Measurements from ENCODE around the gene CHD2.

CHD2 gene

GRCh38 chr15:92932946-92933649 lies 33.0 kb downstream of the CHD2 start:
- DNase-seq = no peak

- no peak for DNase-seq
These were observed 33.7 kb downstream of the CHD2 start for GRCh38 chr15:92933831-92934230.

GRCh38 chr15:92934716-92935115 lies 34.6 kb downstream of the CHD2 start:
- DNase-seq = no peak

GRCh38 chr15:92936138-92936537 lies 36.0 kb downstream of the CHD2 start:
- DNase-seq = no peak

GRCh38 chr15:92936693-92937092 lies 36.6 kb downstream of the CHD2 start:
- DNase-seq = no peak

GRCh38 chr15:92937901-92938300 lies 37.8 kb downstream of the CHD2 start:
- DNase-seq = peak; percentile 17

GRCh38 chr15:92938387-92938786 lies 38.3 kb downstream of the CHD2 start:
- DNase-seq = no peak

GRCh38 chr15:92941668-92942067 lies 41.5 kb downstream of the CHD2 start:
- DNase-seq = no peak

- DNase-seq = no peak
These were observed 42.6 kb downstream of the CHD2 start for GRCh38 chr15:92942706-92943105.

- DNase-seq = no peak
These were observed 43.5 kb downstream of the CHD2 start for GRCh38 chr15:92943581-92943980.

GRCh38 chr15:92944946-92945521 lies 44.9 kb downstream of the CHD2 start:
- no peak for DNase-seq

GRCh38 chr15:92947071-92947730 lies 47.1 kb downstream of the CHD2 start:
- DNase-seq = no peak

- peak; percentile 4 for DNase-seq
These were observed 49.6 kb downstream of the CHD2 start for GRCh38 chr15:92949604-92950249.

GRCh38 chr15:92951800-92952457 lies 51.8 kb downstream of the CHD2 start:
- DNase-seq = no peak

GRCh38 chr15:92952458-92952850 lies 52.3 kb downstream of the CHD2 start:
- no peak for DNase-seq

- no peak for DNase-seq
These were observed 53.4 kb downstream of the CHD2 start for GRCh38 chr15:92953566-92953965.

- no peak for DNase-seq
These were observed 53.9 kb downstream of the CHD2 start for GRCh38 chr15:92954002-92954401.

GRCh38 chr15:92954578-92954977 lies 54.5 kb downstream of the CHD2 start:
- peak; percentile 25 for DNase-seq

- no peak for DNase-seq
These were observed 55.6 kb downstream of the CHD2 start for GRCh38 chr15:92955706-92956105.

- no peak for DNase-seq
These were observed 58.0 kb downstream of the CHD2 start for GRCh38 chr15:92958105-92958504.

GRCh38 chr15:92959219-92959618 lies 59.1 kb downstream of the CHD2 start:
- no peak for DNase-seq

GRCh38 chr15:92960996-92961681 lies 61.0 kb downstream of the CHD2 start:
- DNase-seq = no peak

GRCh38 chr15:92962914-92963313 lies 62.8 kb downstream of the CHD2 start:
- DNase-seq = no peak

Measured in NCI-H69 (cell line).